ENCODE results near the gene C1QL4. TPM values are rescaled to one million over a fixed set of nuclear protein-coding genes. Genes with fewer than 3 reads are reported as not detected.

Gene C1QL4
- total and polyA plus RNA-seq, 12 donors, result not detected

DNA sequence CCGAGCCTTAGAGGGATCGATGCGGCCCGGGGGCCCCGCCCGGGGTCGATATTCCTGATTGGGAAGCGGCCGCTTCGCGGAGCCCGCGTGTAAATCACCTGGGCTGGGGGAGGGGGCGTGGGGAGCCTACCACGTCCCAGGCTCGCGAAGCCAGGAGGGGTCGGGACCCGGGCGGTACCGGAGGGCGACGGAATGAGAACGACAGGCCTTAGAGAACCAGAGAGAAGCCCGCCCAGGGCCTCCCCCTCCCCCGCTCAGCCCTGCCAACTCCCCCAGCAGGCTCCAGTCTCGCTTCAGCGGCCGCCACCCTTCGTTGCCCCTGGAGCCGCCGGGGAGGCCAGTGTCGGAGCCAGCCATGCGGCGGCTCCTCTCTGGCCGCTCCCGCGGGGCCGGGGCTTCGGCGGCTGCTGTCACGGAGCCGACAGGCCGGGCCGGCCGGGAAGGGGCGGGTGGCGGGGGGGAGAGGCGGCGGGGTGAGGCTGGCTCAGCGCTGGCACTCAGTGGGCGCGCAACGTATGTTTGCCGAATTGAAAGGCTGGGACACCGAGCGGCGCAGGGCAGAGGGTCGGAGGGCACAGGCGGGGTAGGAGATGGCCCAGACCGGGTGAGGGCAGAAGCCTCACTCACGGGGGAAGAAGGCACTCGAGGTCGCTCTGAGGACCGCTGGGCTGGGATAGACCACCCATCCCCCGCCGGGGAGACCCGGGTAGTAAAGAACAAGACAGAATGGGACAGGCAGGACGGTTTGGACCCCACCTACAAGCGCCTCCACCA is 8.2 kb upstream of the C1QL4 start:
- DNase-seq, result no peak
- peak in 2 of 8 donors; percentile 5 to 7 for ATAC-seq
- 2 to 3% methylated on average over 66 to 70 of the region's 70 CpGs for WGBS, 2 donors
- no peaks in the 10 kb centered on the region for H3K9me3 ChIP-seq
- peaks cover 16 to 100% (median 80%) of the 10 kb centered on the region in 7 donors for H3K27me3 ChIP-seq
- intact Hi-C loops (cut with DNase I), result loop anchor here in 2 of 10 donors (2.0 to 10.0 kb wide), 2 partner anchors 50 to 56 kb away; partner anchors contain the start of gene PRPH (in 1 of the 2)
- H3K4me3 ChIP-seq, result peak overlapping the region in 9 of 10 donors; percentile 23 to 51 (median 43)
- TF ChIP-seq, protein P1, sequence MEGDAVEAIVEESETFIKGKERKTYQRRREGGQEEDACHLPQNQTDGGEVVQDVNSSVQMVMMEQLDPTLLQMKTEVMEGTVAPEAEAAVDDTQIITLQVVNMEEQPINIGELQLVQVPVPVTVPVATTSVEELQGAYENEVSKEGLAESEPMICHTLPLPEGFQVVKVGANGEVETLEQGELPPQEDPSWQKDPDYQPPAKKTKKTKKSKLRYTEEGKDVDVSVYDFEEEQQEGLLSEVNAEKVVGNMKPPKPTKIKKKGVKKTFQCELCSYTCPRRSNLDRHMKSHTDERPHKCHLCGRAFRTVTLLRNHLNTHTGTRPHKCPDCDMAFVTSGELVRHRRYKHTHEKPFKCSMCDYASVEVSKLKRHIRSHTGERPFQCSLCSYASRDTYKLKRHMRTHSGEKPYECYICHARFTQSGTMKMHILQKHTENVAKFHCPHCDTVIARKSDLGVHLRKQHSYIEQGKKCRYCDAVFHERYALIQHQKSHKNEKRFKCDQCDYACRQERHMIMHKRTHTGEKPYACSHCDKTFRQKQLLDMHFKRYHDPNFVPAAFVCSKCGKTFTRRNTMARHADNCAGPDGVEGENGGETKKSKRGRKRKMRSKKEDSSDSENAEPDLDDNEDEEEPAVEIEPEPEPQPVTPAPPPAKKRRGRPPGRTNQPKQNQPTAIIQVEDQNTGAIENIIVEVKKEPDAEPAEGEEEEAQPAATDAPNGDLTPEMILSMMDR (IDR thresholded peaks at IDR 0.05), result no peak
- H3K4me1 ChIP-seq, result peaks cover 32 to 64% (median 57%) of the 10 kb centered on the region in 9 donors
- no peaks in the 10 kb centered on the region for H3K36me3 ChIP-seq
- H3K27ac ChIP-seq, result no peak overlapping the region

DNA sequence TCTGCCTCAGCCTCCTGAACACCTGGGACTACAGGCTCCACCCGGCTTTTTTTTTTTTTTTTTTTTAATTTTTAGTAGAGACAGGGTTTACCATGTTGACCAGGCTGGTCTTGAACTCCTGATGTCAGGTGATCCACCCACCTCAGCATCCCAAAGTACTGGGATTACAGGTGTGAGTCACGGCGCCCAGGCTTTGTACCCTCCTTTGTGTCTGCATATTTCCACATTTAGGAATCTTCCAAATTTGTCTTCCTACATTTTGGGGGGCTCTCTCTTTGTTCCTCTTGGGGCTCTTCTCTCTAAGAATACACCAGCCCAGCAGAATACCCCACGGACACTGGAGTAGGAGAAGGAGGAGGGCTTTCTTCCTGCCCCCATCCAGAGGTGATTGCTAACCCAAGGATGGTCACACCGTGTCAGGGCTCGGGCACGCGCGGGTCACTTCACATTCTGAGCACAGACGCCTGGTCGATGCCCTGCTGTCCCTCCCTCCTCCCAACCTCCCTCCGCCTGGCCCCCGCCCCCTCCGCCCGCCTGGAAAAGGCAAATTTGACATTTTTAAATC is 7.6 kb upstream of the C1QL4 start:
- Histone ChIP-seq H3K9me3 (no peaks in the 10 kb centered on the region), H3K27ac (no peak overlapping the region), H3K4me3 (peak overlapping the region in 5 of 10 donors; percentile 43 to 51 (median 50)), H3K4me1 (peaks cover 32 to 64% (median 57%) of the 10 kb centered on the region in 9 donors), H3K27me3 (peaks cover 16 to 100% (median 80%) of the 10 kb centered on the region in 7 donors), H3K36me3 (no peaks in the 10 kb centered on the region)
- 19 to 26% methylated on average over 15 of the region's 15 CpGs for WGBS, 2 donors
- TF ChIP-seq, protein P1 (IDR thresholded peaks at IDR 0.05), result no peak
- ATAC-seq, result no peak
- intact Hi-C loops (cut with DNase I), result loop anchor here in 7 of 10 donors (2.0 to 10.0 kb wide), 4 partner anchors 50 to 57 kb away; partner anchors contain the start of gene PRPH (in 1 of the 7)
- DNase-seq, result no peak

DNA sequence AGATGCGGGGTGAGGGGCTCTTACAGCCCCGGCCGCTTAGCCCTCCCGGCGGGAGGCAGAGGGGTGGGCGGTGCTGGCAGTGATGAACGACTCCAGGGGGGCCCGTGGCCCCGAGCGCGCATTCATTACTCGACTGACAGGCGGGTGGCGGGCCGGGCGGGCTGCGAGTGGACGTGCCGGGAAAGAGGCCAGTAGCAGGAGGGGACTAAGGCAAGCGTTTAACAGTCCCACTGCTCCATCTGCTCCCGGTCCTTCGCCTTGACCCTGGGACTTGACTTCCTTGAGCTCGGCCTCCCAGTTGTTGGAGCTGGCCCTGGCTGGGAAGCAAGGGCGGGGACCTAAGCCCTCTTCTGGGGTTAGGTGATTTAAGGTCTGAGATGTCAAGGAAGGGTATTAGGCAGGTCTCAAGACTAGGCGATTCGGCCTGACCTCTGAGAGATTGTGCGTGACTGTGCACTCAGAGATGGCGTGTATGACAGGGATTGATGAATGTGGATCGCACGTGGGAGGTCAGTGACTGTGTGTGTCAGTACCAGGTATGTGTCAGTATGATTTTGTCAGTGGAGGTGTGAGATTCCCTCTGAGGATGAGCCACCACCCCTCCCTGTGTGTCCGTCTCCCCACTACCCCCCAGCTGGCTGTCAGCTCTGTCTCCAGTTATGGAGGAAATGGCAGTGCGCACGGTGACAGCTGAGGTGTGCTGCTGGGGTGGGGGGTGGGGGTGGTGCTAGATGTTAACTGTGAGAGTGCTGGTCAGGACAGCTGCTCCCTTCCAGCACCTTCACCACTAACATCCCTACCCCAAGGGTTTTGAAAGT is 6.1 kb upstream of the C1QL4 start:
- peaks cover 16 to 100% (median 82%) of the 10 kb centered on the region in 7 donors for H3K27me3 ChIP-seq

More for the DNA sequence above, 6.1 kb upstream of the C1QL4 start:
- Histone ChIP-seq H3K27ac (no peak overlapping the region), H3K4me3 (peak overlapping the region in 9 of 10 donors; percentile 32 to 58 (median 54)), H3K4me1 (peaks cover 32 to 60% (median 54%) of the 10 kb centered on the region in 9 donors), H3K9me3 (no peaks in the 10 kb centered on the region), H3K36me3 (no peaks in the 10 kb centered on the region)
- intact Hi-C loops (cut with DNase I), result loop anchor here in 6 of 10 donors (5.0 to 10.0 kb wide), 3 partner anchors 48 to 56 kb away; partner anchors contain the start of gene PRPH (in 1 of the 6)
- peak in 1 of 8 donors; percentile 2 for ATAC-seq
- DNase-seq, result no peak
- TF ChIP-seq, protein P1 (IDR thresholded peaks at IDR 0.05), result no peak
- 3 to 6% methylated on average over 33 of the region's 33 CpGs for WGBS, 2 donors

Data from heart right ventricle (tissue), 16 donors.